HG02943 (cell line): ENCODE data around the gene PMS2.
"Not testable (repeated sequence)": the region's sequence is repeated elsewhere in the genome, so short reads cannot be mapped to it uniquely, and the experiment has no call there.

Source experiments
- ATAC-seq: cut with Tn5 transposase; IDR thresholded peaks from one replicate; pipeline ENCODE4 v1.9.1; 2021; ENCODE audit warnings: mild to moderate bottlenecking, low read depth, moderate library complexity; ENCODE audit not compliant: unreplicated experiment

Gene PMS2

GRCh38 chr7:6020371-6021286 is 11.8 kb upstream of the PMS2 start:
- ATAC-seq = no peak

GRCh38 chr7:6016653-6016966 is 7.8 kb upstream of the PMS2 start:
- ATAC-seq = no peak

GRCh38 chr7:6015917-6016652 is 7.2 kb upstream of the PMS2 start:
- no peak for ATAC-seq

GRCh38 chr7:6012355-6013104 is 3.7 kb upstream of the PMS2 start:
- no peak for ATAC-seq

GRCh38 chr7:6011541-6011940 is 2.7 kb upstream of the PMS2 start:
- ATAC-seq = no peak

- ATAC-seq = not testable (repeated sequence)
Observed at GRCh38 chr7:6010370-6010769, 1.5 kb upstream of the PMS2 start.

GRCh38 chr7:6007835-6008590 is 836 bp downstream of the PMS2 start:
- ATAC-seq = not testable (repeated sequence)

GRCh38 chr7:6007386-6007785 is 1.5 kb downstream of the PMS2 start:
- ATAC-seq = no peak

- ATAC-seq = no peak
Observed at GRCh38 chr7:5997210-5997808, 11.5 kb downstream of the PMS2 start.

- not testable (repeated sequence) for ATAC-seq
Observed at GRCh38 chr7:5987061-5987460, 21.8 kb downstream of the PMS2 start.

- not testable (repeated sequence) for ATAC-seq
Observed at GRCh38 chr7:5979680-5980314, 29.1 kb downstream of the PMS2 start.

GRCh38 chr7:5973580-5973979 is 35.3 kb downstream of the PMS2 start:
- not testable (repeated sequence) for ATAC-seq

GRCh38 chr7:5970347-5970911 is 38.4 kb downstream of the PMS2 start, which contains the start of gene RSPH10B:
RSPH10B (minus strand) TSS chr7:5970689; CDS start chr7:5967116, 3,573 bp downstream.
- ATAC-seq = not testable (repeated sequence)

GRCh38 chr7:5963810-5964209 is 45.0 kb downstream of the PMS2 start:
- not testable (repeated sequence) for ATAC-seq

- ATAC-seq = not testable (repeated sequence)
Observed at GRCh38 chr7:5963205-5963604, 45.6 kb downstream of the PMS2 start.

GRCh38 chr7:5934945-5935450 is 73.9 kb downstream of the PMS2 start:
- ATAC-seq = not testable (repeated sequence)

- not testable (repeated sequence) for ATAC-seq
Observed at GRCh38 chr7:5931905-5932644, 76.8 kb downstream of the PMS2 start.

- not testable (repeated sequence) for ATAC-seq
Observed at GRCh38 chr7:5931250-5931649, 77.6 kb downstream of the PMS2 start.
